Fibroblast of pulmonary artery (primary cell): ENCODE results near the gene FUZ.
A peak's percentile ranks its signal among the peaks of the same experiment; 100 is the strongest.

Experiments
- DNase-seq: peaks from one replicate; pipeline ENCODE4 v3.0.0-alpha.2; 2010; ENCODE audit warnings: low read depth
- H3K4me3 ChIP-seq: replicated peaks from 2 replicates; pipeline ENCODE4 v1.5.1; 2011; ENCODE audit warnings: low read depth, mild to moderate bottlenecking, control low read depth, low read length, moderate library complexity
- CTCF ChIP-seq: IDR thresholded peaks from 2 replicates; pipeline ENCODE4 v1.5.1; 2011; ENCODE audit warnings: mild to moderate bottlenecking, control low read depth, low read length, inconsistent platforms; ENCODE audit errors: missing control alignments

FUZ gene

GRCh38 chr19:49850221-49850486 is 37.1 kb upstream of the FUZ start:
- no peak for TF ChIP-seq CTCF
- peak overlapping the region; percentile 63 for H3K4me3 ChIP-seq
- no peak for DNase-seq

DNA sequence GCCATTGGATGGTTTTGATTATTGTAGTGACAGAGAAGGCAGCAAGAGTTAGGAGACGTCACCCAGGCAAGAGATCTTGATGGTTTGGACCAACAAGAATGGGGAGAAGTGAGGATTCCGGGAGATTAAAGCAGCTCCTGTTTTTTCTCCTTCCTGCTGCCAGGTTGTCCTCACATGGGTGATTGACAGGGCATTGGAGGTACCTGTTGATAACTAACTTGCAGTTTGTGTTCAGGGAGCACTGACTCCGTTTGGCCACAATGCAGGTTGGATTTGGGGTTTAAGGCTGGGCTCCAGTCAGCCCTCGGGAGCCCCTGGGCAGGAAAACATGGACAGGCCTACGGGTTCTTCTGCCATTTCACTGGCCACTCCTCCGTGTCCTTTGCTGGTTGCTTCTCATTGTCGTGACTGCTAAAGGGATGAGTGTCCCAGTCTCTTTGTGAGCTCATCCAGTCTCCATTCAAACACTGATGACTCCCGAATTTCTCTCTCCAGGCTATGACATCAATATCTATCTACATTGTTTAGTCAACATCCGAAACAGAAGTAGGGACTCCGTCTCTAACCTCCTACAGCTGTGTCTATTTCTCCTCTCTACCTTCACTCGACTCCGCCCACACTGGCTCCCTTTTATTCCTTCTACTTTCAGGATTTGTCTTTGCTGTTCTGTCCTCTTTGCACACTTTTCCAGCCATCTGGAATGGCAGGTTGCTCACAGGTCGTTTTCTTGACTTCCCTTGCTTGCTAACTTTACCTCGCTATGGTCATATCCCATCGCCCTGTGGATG is 36.5 kb upstream of the FUZ start:
- peak overlapping the region; percentile 63 for H3K4me3 ChIP-seq
- DNase-seq = no peak
- no peak for TF ChIP-seq CTCF

GRCh38 chr19:49848938-49849337 is 35.8 kb upstream of the FUZ start:
- no peak for TF ChIP-seq CTCF
- no peak overlapping the region for H3K4me3 ChIP-seq
- DNase-seq = no peak

- peak; percentile 85 for DNase-seq
- TF ChIP-seq CTCF = no peak
- no peak overlapping the region for H3K4me3 ChIP-seq
These were observed 34.9 kb upstream of the FUZ start for GRCh38 chr19:49847731-49848696.

- no peak for TF ChIP-seq CTCF
- H3K4me3 ChIP-seq = no peak overlapping the region
- no peak for DNase-seq
These were observed 33.3 kb upstream of the FUZ start for GRCh38 chr19:49846408-49846807.

DNA sequence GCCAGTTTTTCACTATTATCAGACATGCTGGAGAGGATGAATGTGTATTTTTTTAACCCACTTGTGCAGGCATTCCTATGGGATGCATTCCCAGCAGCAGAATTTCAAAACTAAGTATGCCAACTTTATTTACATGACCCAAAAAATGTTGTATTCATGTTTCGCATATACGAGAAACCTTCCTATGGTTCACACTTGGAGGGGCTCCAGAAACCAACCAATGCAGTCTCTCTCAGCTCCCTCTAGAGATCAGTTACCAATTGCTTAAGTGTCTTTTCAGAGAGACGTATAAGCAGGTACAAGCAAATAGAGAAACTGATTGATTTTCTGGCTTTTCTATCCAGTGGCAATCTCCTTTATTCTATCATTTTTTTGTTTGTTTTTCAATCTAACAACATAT is 32.3 kb upstream of the FUZ start:
- DNase-seq = no peak
- H3K4me3 ChIP-seq = no peak overlapping the region
- no peak for TF ChIP-seq CTCF
